H1 (cell line): ENCODE measurements around the gene CRADD. TPM values are rescaled to one million over a fixed set of nuclear protein-coding genes. Genes with fewer than 3 reads are reported as not detected.

Experiments
- ATF3 ChIP-seq: IDR thresholded peaks from 2 replicates; pipeline ENCODE4 v1.6.1; 2011; ENCODE audit warnings: low read depth, mild to moderate bottlenecking, low read length; ENCODE audit not compliant: insufficient read depth
- CTBP2 ChIP-seq: IDR thresholded peaks from 2 replicates; pipeline ENCODE4 v1.7.0; 2011; ENCODE audit warnings: borderline replicate concordance, mild to moderate bottlenecking, moderate library complexity, mixed read lengths, low read length; ENCODE audit not compliant: insufficient read depth, insufficient read length
- FOSL1 ChIP-seq: IDR thresholded peaks from 2 replicates; pipeline ENCODE4 v1.6.1; 2011; ENCODE audit warnings: mild to moderate bottlenecking, low read depth, low read length, moderate library complexity; ENCODE audit not compliant: insufficient read depth
- TBP ChIP-seq: IDR thresholded peaks from 2 replicates; pipeline ENCODE4 v1.6.1; 2011; ENCODE audit warnings: low read depth, low read length, improper control_type of control experiment
- polyA plus RNA-seq, 7 experiments: library from polyadenylated mRNA; depleted of rRNA in 3 of 7; stranded (reverse) in 5 of 7; unstranded in 2 of 7; fragments of >200 nt in 5 of 7; fragments of 200-250 nt in 2 of 7; gene quantifications; 1 replicate in 5 of 7; 2 replicates in 1 of 7; 4 replicates in 1 of 7; pipeline versions ENCODE4 v1.2.1 to v1.2.3, GENCODE V29; 2011 to 2013; ENCODE audit warnings: missing spikeins in 2 of 7, mixed read lengths in 2 of 7
- total RNA-seq: library from RNA; stranded (reverse); fragmentation: NEBNext Ultra II Directional; extraction: Animal tissue kit (Norgen Biotek cat#: 25700); gene quantifications from 2 replicates; pipeline ENCODE4 v1.2.1, GENCODE V29; 2021

Gene CRADD
- total and polyA plus RNA-seq, 2 of the 8 experiments (the other 6 are each of a cell fraction or from before 2014, with no cell fraction given), result 8.1 to 15.4 TPM

GRCh38 chr12:93794738-93795137 lies 117.6 kb downstream of the CRADD start (continued):
- TF ChIP-seq CTBP2 (no peak), ATF3 (no peak), TBP (no peak), FOSL1 (no peak)
- TF ChIP-seq, all 59 proteins: peak for 0
